Measurements from ENCODE around the gene MAGEB17.
"Not testable (repeated sequence)": the region's sequence is repeated elsewhere in the genome, so short reads cannot be mapped to it uniquely, and the experiment has no call there.

Gene MAGEB17

GRCh38 chrX:16148896-16149295 is 18.4 kb upstream of the MAGEB17 start:
- H3K9ac ChIP-seq (ENCODE audit: low read depth in 1 of 2, low read length in 2 of 2) = no peak overlapping the region
- H3K4me3 ChIP-seq (ENCODE audit: low read length in 2 of 2) = no peak overlapping the region
- peaks cover 0 to 5% of the 10 kb centered on the region in 2 donors for H3K27me3 ChIP-seq (ENCODE audit: control insufficient read depth in 2 of 2, insufficient read depth in 2 of 2, low read length in 2 of 2)
- no peak overlapping the region for H3K27ac ChIP-seq (ENCODE audit: low read depth in 2 of 2, low read length in 2 of 2)
- H3K36me3 ChIP-seq (ENCODE audit: control insufficient read depth in 2 of 2, insufficient read depth in 2 of 2, low read length in 2 of 2) = no peaks in the 10 kb centered on the region
- H3K4me1 ChIP-seq (ENCODE audit: control insufficient read depth in 2 of 2, insufficient read depth in 2 of 2, low read length in 2 of 2) = no peaks in the 10 kb centered on the region
- H3K9me3 ChIP-seq (ENCODE audit: control insufficient read depth in 2 of 2, low read length in 2 of 2) = no peaks in the 10 kb centered on the region

- no peaks in the 10 kb centered on the region for H3K4me1 ChIP-seq (ENCODE audit: control insufficient read depth in 2 of 2, insufficient read depth in 2 of 2, low read length in 2 of 2)
- no peak overlapping the region for H3K4me3 ChIP-seq (ENCODE audit: low read length in 2 of 2)
- peaks cover 3 to 6% of the 10 kb centered on the region in 2 donors for H3K27me3 ChIP-seq (ENCODE audit: control insufficient read depth in 2 of 2, insufficient read depth in 2 of 2, low read length in 2 of 2)
- no peak overlapping the region for H3K27ac ChIP-seq (ENCODE audit: low read depth in 2 of 2, low read length in 2 of 2)
- no peaks in the 10 kb centered on the region for H3K9me3 ChIP-seq (ENCODE audit: control insufficient read depth in 2 of 2, low read length in 2 of 2)
- H3K9ac ChIP-seq (ENCODE audit: low read depth in 1 of 2, low read length in 2 of 2) = no peak overlapping the region
- H3K36me3 ChIP-seq (ENCODE audit: control insufficient read depth in 2 of 2, insufficient read depth in 2 of 2, low read length in 2 of 2) = no peaks in the 10 kb centered on the region
Measured at GRCh38 chrX:16155581-16156096, 11.6 kb upstream of the MAGEB17 start.

- Histone ChIP-seq H3K27ac (ENCODE audit: low read depth in 2 of 2, low read length in 2 of 2) (no peak overlapping the region), H3K36me3 (ENCODE audit: control insufficient read depth in 2 of 2, insufficient read depth in 2 of 2, low read length in 2 of 2) (no peaks in the 10 kb centered on the region), H3K9ac (ENCODE audit: low read depth in 1 of 2, low read length in 2 of 2) (no peak overlapping the region), H3K4me3 (ENCODE audit: low read length in 2 of 2) (no peak overlapping the region), H3K9me3 (ENCODE audit: control insufficient read depth in 2 of 2, low read length in 2 of 2) (no peaks in the 10 kb centered on the region), H3K27me3 (ENCODE audit: control insufficient read depth in 2 of 2, insufficient read depth in 2 of 2, low read length in 2 of 2) (peaks cover 3 to 6% of the 10 kb centered on the region in 2 donors), H3K4me1 (ENCODE audit: control insufficient read depth in 2 of 2, insufficient read depth in 2 of 2, low read length in 2 of 2) (no peaks in the 10 kb centered on the region)
Measured at GRCh38 chrX:16156692-16157331, 10.5 kb upstream of the MAGEB17 start.

GRCh38 chrX:16160729-16161128 is 6.6 kb upstream of the MAGEB17 start:
- H3K36me3 ChIP-seq (ENCODE audit: control insufficient read depth in 2 of 2, insufficient read depth in 2 of 2, low read length in 2 of 2) = no peaks in the 10 kb centered on the region
- H3K9me3 ChIP-seq (ENCODE audit: control insufficient read depth in 2 of 2, low read length in 2 of 2) = no peaks in the 10 kb centered on the region
- no peak overlapping the region for H3K4me3 ChIP-seq (ENCODE audit: low read length in 2 of 2)
- H3K27ac ChIP-seq (ENCODE audit: low read depth in 2 of 2, low read length in 2 of 2) = no peak overlapping the region
- no peak overlapping the region for H3K9ac ChIP-seq (ENCODE audit: low read depth in 1 of 2, low read length in 2 of 2)
- no peaks in the 10 kb centered on the region for H3K4me1 ChIP-seq (ENCODE audit: control insufficient read depth in 2 of 2, insufficient read depth in 2 of 2, low read length in 2 of 2)
- peaks cover 3 to 6% of the 10 kb centered on the region in 2 donors for H3K27me3 ChIP-seq (ENCODE audit: control insufficient read depth in 2 of 2, insufficient read depth in 2 of 2, low read length in 2 of 2)

- H3K4me1 ChIP-seq (ENCODE audit: control insufficient read depth in 2 of 2, insufficient read depth in 2 of 2, low read length in 2 of 2); H3K27ac ChIP-seq (ENCODE audit: low read depth in 2 of 2, low read length in 2 of 2); H3K27me3 ChIP-seq (ENCODE audit: control insufficient read depth in 2 of 2, insufficient read depth in 2 of 2, low read length in 2 of 2); H3K9me3 ChIP-seq (ENCODE audit: control insufficient read depth in 2 of 2, low read length in 2 of 2); H3K4me3 ChIP-seq (ENCODE audit: low read length in 2 of 2); H3K9ac ChIP-seq (ENCODE audit: low read depth in 1 of 2, low read length in 2 of 2); H3K36me3 ChIP-seq (ENCODE audit: control insufficient read depth in 2 of 2, insufficient read depth in 2 of 2, low read length in 2 of 2): not testable (repeated sequence)
Measured at GRCh38 chrX:16161173-16161572, 6.1 kb upstream of the MAGEB17 start.

- H3K27ac ChIP-seq (ENCODE audit: low read depth in 2 of 2, low read length in 2 of 2) = no peak overlapping the region
- no peaks in the 10 kb centered on the region for H3K9me3 ChIP-seq (ENCODE audit: control insufficient read depth in 2 of 2, low read length in 2 of 2)
- H3K4me1 ChIP-seq (ENCODE audit: control insufficient read depth in 2 of 2, insufficient read depth in 2 of 2, low read length in 2 of 2) = no peaks in the 10 kb centered on the region
- H3K4me3 ChIP-seq (ENCODE audit: low read length in 2 of 2) = no peak overlapping the region
- H3K27me3 ChIP-seq (ENCODE audit: control insufficient read depth in 2 of 2, insufficient read depth in 2 of 2, low read length in 2 of 2) = peaks cover 0 to 5% of the 10 kb centered on the region in 2 donors
- H3K9ac ChIP-seq (ENCODE audit: low read depth in 1 of 2, low read length in 2 of 2) = no peak overlapping the region
- no peaks in the 10 kb centered on the region for H3K36me3 ChIP-seq (ENCODE audit: control insufficient read depth in 2 of 2, insufficient read depth in 2 of 2, low read length in 2 of 2)
Measured at GRCh38 chrX:16162391-16162790, 4.9 kb upstream of the MAGEB17 start.

- no peaks in the 10 kb centered on the region for H3K27me3 ChIP-seq (ENCODE audit: control insufficient read depth in 2 of 2, insufficient read depth in 2 of 2, low read length in 2 of 2)
- H3K9ac ChIP-seq (ENCODE audit: low read depth in 1 of 2, low read length in 2 of 2) = no peak overlapping the region
- no peaks in the 10 kb centered on the region for H3K4me1 ChIP-seq (ENCODE audit: control insufficient read depth in 2 of 2, insufficient read depth in 2 of 2, low read length in 2 of 2)
- H3K27ac ChIP-seq (ENCODE audit: low read depth in 2 of 2, low read length in 2 of 2) = no peak overlapping the region
- H3K36me3 ChIP-seq (ENCODE audit: control insufficient read depth in 2 of 2, insufficient read depth in 2 of 2, low read length in 2 of 2) = no peaks in the 10 kb centered on the region
- H3K9me3 ChIP-seq (ENCODE audit: control insufficient read depth in 2 of 2, low read length in 2 of 2) = no peaks in the 10 kb centered on the region
- H3K4me3 ChIP-seq (ENCODE audit: low read length in 2 of 2) = no peak overlapping the region
Measured at GRCh38 chrX:16164748-16165147, 2.5 kb upstream of the MAGEB17 start.

GRCh38 chrX:16171039-16171438 is 3.8 kb downstream of the MAGEB17 start:
- Histone ChIP-seq H3K9ac (ENCODE audit: low read depth in 1 of 2, low read length in 2 of 2) (no peak overlapping the region), H3K4me3 (ENCODE audit: low read length in 2 of 2) (no peak overlapping the region), H3K36me3 (ENCODE audit: control insufficient read depth in 2 of 2, insufficient read depth in 2 of 2, low read length in 2 of 2) (no peaks in the 10 kb centered on the region), H3K27ac (ENCODE audit: low read depth in 2 of 2, low read length in 2 of 2) (no peak overlapping the region), H3K4me1 (ENCODE audit: control insufficient read depth in 2 of 2, insufficient read depth in 2 of 2, low read length in 2 of 2) (no peaks in the 10 kb centered on the region), H3K9me3 (ENCODE audit: control insufficient read depth in 2 of 2, low read length in 2 of 2) (no peaks in the 10 kb centered on the region), H3K27me3 (ENCODE audit: control insufficient read depth in 2 of 2, insufficient read depth in 2 of 2, low read length in 2 of 2) (peaks cover 0 to 3% of the 10 kb centered on the region in 2 donors)

GRCh38 chrX:16171944-16172343 is 4.7 kb downstream of the MAGEB17 start:
- no peak overlapping the region for H3K9ac ChIP-seq (ENCODE audit: low read depth in 1 of 2, low read length in 2 of 2)
- no peak overlapping the region for H3K4me3 ChIP-seq (ENCODE audit: low read length in 2 of 2)
- H3K27me3 ChIP-seq (ENCODE audit: control insufficient read depth in 2 of 2, insufficient read depth in 2 of 2, low read length in 2 of 2) = peaks cover 0 to 3% of the 10 kb centered on the region in 2 donors
- H3K4me1 ChIP-seq (ENCODE audit: control insufficient read depth in 2 of 2, insufficient read depth in 2 of 2, low read length in 2 of 2) = no peaks in the 10 kb centered on the region
- H3K9me3 ChIP-seq (ENCODE audit: control insufficient read depth in 2 of 2, low read length in 2 of 2) = no peaks in the 10 kb centered on the region
- no peak overlapping the region for H3K27ac ChIP-seq (ENCODE audit: low read depth in 2 of 2, low read length in 2 of 2)
- no peaks in the 10 kb centered on the region for H3K36me3 ChIP-seq (ENCODE audit: control insufficient read depth in 2 of 2, insufficient read depth in 2 of 2, low read length in 2 of 2)

GRCh38 chrX:16172391-16172790 is 5.1 kb downstream of the MAGEB17 start:
- peaks cover 0 to 3% of the 10 kb centered on the region in 2 donors for H3K27me3 ChIP-seq (ENCODE audit: control insufficient read depth in 2 of 2, insufficient read depth in 2 of 2, low read length in 2 of 2)
- H3K27ac ChIP-seq (ENCODE audit: low read depth in 2 of 2, low read length in 2 of 2) = no peak overlapping the region
- no peaks in the 10 kb centered on the region for H3K36me3 ChIP-seq (ENCODE audit: control insufficient read depth in 2 of 2, insufficient read depth in 2 of 2, low read length in 2 of 2)
- no peak overlapping the region for H3K4me3 ChIP-seq (ENCODE audit: low read length in 2 of 2)
- no peaks in the 10 kb centered on the region for H3K9me3 ChIP-seq (ENCODE audit: control insufficient read depth in 2 of 2, low read length in 2 of 2)
- H3K4me1 ChIP-seq (ENCODE audit: control insufficient read depth in 2 of 2, insufficient read depth in 2 of 2, low read length in 2 of 2) = no peaks in the 10 kb centered on the region
- no peak overlapping the region for H3K9ac ChIP-seq (ENCODE audit: low read depth in 1 of 2, low read length in 2 of 2)

All from mucosa of rectum (tissue), 2 donors.